GM12891 (cell line): ENCODE results near the gene C1orf216.
"Not testable (repeated sequence)": the region's sequence is repeated elsewhere in the genome, so short reads cannot be mapped to it uniquely, and the experiment has no call there.

Source experiments
- PAX5 ChIP-seq: IDR thresholded peaks from 2 replicates; pipeline ENCODE4 v1.6.1; 2011; ENCODE audit warnings: low read length, moderate library complexity, mild to moderate bottlenecking; ENCODE audit not compliant: insufficient read depth, severe bottlenecking
- POLR2A ChIP-seq: IDR thresholded peaks from 2 replicates; pipeline ENCODE4 v1.6.1; 2011; ENCODE audit warnings: low read depth, low read length, control low read depth
- POLR2AphosphoS5 ChIP-seq: IDR thresholded peaks from 2 replicates; pipeline ENCODE4 v1.6.1; 2011; ENCODE audit warnings: low read depth, low read length, control low read depth
- POU2F2 ChIP-seq: IDR thresholded peaks from 2 replicates; pipeline ENCODE4 v1.6.1; 2011; ENCODE audit warnings: low read depth, mild to moderate bottlenecking, control low read depth, low read length, moderate library complexity
- SPI1 ChIP-seq: IDR thresholded peaks from 2 replicates; pipeline ENCODE4 v1.6.1; 2011; ENCODE audit warnings: low read depth, low read length, control low read depth
- TAF1 ChIP-seq: IDR thresholded peaks from 2 replicates; pipeline ENCODE4 v1.6.1; 2011; ENCODE audit warnings: low read depth, low read length, control low read depth

DNA sequence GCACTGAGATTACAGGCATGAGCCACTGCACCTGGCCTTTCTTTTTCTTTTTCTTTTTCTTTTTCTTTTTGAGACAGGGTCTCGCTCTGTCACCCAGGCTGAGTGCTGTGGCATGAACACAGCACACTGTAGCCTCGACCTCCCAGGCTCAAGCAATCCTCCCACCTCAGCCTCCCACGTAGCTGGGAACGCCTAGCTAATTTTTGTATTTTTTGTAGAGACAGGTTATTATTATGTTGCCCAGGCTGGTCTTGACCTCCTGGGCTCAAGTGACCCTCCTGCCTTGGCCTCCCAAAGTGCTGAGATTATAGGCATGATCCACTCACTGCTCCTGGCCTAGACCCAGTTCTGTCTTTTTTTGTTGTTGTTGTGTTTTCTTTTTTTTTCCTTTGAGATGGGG is 28.6 kb downstream of the C1orf216 start:
- TF ChIP-seq POLR2AphosphoS5, POLR2A, TAF1, SPI1, POU2F2, PAX5: not testable (repeated sequence)
